Activated naive CD8-positive, alpha-beta T cell treated with anti-CD3 and anti-CD28 coated beads, Interleukin-2, amount 50 U/mL, for 16 hours (primary cell): ENCODE results near the gene WDR45.
"Not testable (repeated sequence)": the region's sequence is repeated elsewhere in the genome, so short reads cannot be mapped to it uniquely, and the experiment has no call there.

ENCODE experiments used
- DNase-seq: peaks from one replicate; pipeline ENCODE4 v3.0.0-alpha.2; 2020; ENCODE audit warnings: low read depth, low spot score

Gene WDR45

GRCh38 chrX:49079489-49080428 is at the start of gene WDR45:
WDR45 (minus strand) TSS chrX:49079887; CDS start chrX:49078095, 1,792 bp downstream.
- DNase-seq: peak; percentile 27

GRCh38 chrX:49129427-49129826 is 49.7 kb upstream of the WDR45 start:
- no peak for DNase-seq

- DNase-seq: not testable (repeated sequence)
Measured at GRCh38 chrX:49127742-49128258, 48.1 kb upstream of the WDR45 start.

GRCh38 chrX:49122499-49122898 is 42.8 kb upstream of the WDR45 start:
- no peak for DNase-seq

- no peak for DNase-seq
Measured at GRCh38 chrX:49120091-49120490, 40.4 kb upstream of the WDR45 start.

- no peak for DNase-seq
Measured at GRCh38 chrX:49117581-49117980, 37.9 kb upstream of the WDR45 start.

GRCh38 chrX:49116716-49117115 is 37.0 kb upstream of the WDR45 start:
- DNase-seq: no peak

GRCh38 chrX:49116076-49116475 is 36.4 kb upstream of the WDR45 start:
- no peak for DNase-seq

GRCh38 chrX:49111791-49112190 is 32.1 kb upstream of the WDR45 start:
- DNase-seq: no peak

- DNase-seq: no peak
Measured at GRCh38 chrX:49110417-49110816, 30.7 kb upstream of the WDR45 start.

GRCh38 chrX:49108641-49109040 is 29.0 kb upstream of the WDR45 start:
- no peak for DNase-seq

- DNase-seq: no peak
Measured at GRCh38 chrX:49106930-49107329, 27.2 kb upstream of the WDR45 start.

GRCh38 chrX:49106296-49106695 is 26.6 kb upstream of the WDR45 start:
- DNase-seq: no peak

GRCh38 chrX:49103637-49104036 is 23.9 kb upstream of the WDR45 start:
- DNase-seq: no peak

GRCh38 chrX:49102190-49102589 is 22.5 kb upstream of the WDR45 start:
- DNase-seq: no peak

- DNase-seq: no peak
Measured at GRCh38 chrX:49101629-49101984, 21.9 kb upstream of the WDR45 start.

- peak; percentile 62 for DNase-seq
Measured at GRCh38 chrX:49100704-49101628, 21.3 kb upstream of the WDR45 start.

GRCh38 chrX:49096419-49096818 is 16.7 kb upstream of the WDR45 start:
- no peak for DNase-seq

- DNase-seq: no peak
Measured at GRCh38 chrX:49089553-49089952, 9.9 kb upstream of the WDR45 start.

- DNase-seq: no peak
Measured at GRCh38 chrX:49082271-49082871, 2.7 kb upstream of the WDR45 start.

GRCh38 chrX:49077941-49078340 is 1.7 kb downstream of the WDR45 start:
- no peak for DNase-seq

GRCh38 chrX:49075347-49075746 is 4.3 kb downstream of the WDR45 start:
- DNase-seq: no peak
